HCT116 (cell line): ENCODE measurements around the gene IRX3. TPM values are rescaled to one million over a fixed set of nuclear protein-coding genes. Genes with fewer than 3 reads are reported as not detected.

Experiments
- ATAC-seq: fragments of 200-7000 bp; cut with Tn5 transposase; 2 replicates; pipeline ENCODE4 v1.9.1; 2020; ENCODE audit warnings: mild to moderate bottlenecking, moderate library complexity
- BruUV-seq: library from RNA; stranded (reverse); fragments of 400-500 nt; replicated peaks from 2 replicates; lab custom pipeline; 2021; lab: Mats Ljungman, UMichigan
- CTCF ChIA-PET: fragments of 300-600 bp; sonication (Branson Sonifier 250); formaldehyde crosslinking; loops from one replicate; lab custom pipeline; 2021; ENCODE audit warnings: antibody characterized with exemption; lab: Charles Lee
- POLR2A ChIA-PET: fragments of 300-600, 350-600 bp; sonication (Branson Sonifier 250); formaldehyde crosslinking; loops from one replicate; lab custom pipeline; 2021; ENCODE audit warnings: antibody characterized with exemption; lab: Charles Lee
- RAD21 ChIA-PET, 2 experiments: fragments of 300-600 bp; sonication (Branson Sonifier 250); formaldehyde crosslinking; loops; one replicate each; lab custom pipeline; 2023; ENCODE audit warnings: low total read pairs in 2 of 2; ENCODE audit not compliant: uncharacterized antibody in 2 of 2, unreplicated experiment in 2 of 2, low non-redundant PET in 1 of 2; lab: Charles Lee
- DNase-seq: peaks from one replicate; pipeline ENCODE4 v3.0.0-alpha.2; 2010; ENCODE audit warnings: low read depth, low spot score
- H2AFZ ChIP-seq: fragments of 200-600 bp; shearing (Covaris generic), sonication (generic); 2 replicates; pipeline ENCODE4 v1.6.1; 2017; ENCODE audit warnings: low read depth, mixed run types, mixed read lengths, antibody characterized with exemption, low read length; ENCODE audit not compliant: poor library complexity, severe bottlenecking
- H3K27ac ChIP-seq: 2 replicates; pipeline ENCODE4 v1.5.1; 2012; ENCODE audit warnings: low read depth, low read length
- H3K27me3 ChIP-seq: fragments of 200-600 bp; sonication (generic); 2 replicates; pipeline ENCODE4 v1.6.1; 2016; ENCODE audit warnings: mixed run types, low read length, mixed read lengths; ENCODE audit not compliant: insufficient read depth
- H3K36me3 ChIP-seq, 2 experiments: fragments of 200-500 bp in 1 of 2; fragments of 200-600 bp in 1 of 2; sonication (Bioruptor generic) in 1 of 2; sonication (generic) in 1 of 2; 2 replicates each; pipeline versions ENCODE4 v1.5.1 to v1.6.1; 2014 to 2016; ENCODE audit warnings: low read length in 2 of 2, inconsistent platforms in 1 of 2, mixed read lengths in 1 of 2, mixed run types in 1 of 2; ENCODE audit not compliant: insufficient read depth in 2 of 2, control insufficient read depth in 1 of 2
- H3K4me1 ChIP-seq, 2 experiments: fragments of 200-600 bp in 1 of 2; sonication (generic) in 1 of 2; 2 replicates each; pipeline versions ENCODE4 v1.5.1 to v1.6.1; 2012 to 2017; ENCODE audit warnings: low read length in 2 of 2, inconsistent platforms in 1 of 2, mild to moderate bottlenecking in 1 of 2, mixed read lengths in 1 of 2, mixed run types in 1 of 2, moderate library complexity in 1 of 2; ENCODE audit not compliant: insufficient read depth in 2 of 2, control insufficient read depth in 1 of 2
- H3K4me2 ChIP-seq: fragments of 200-600 bp; sonication (generic); 2 replicates; pipeline ENCODE4 v1.6.1; 2017; ENCODE audit warnings: mixed run types, low read length, mixed read lengths
- H3K4me3 ChIP-seq, 2 experiments: fragments of 200-600 bp in 1 of 2; sonication (generic) in 1 of 2; replicated peaks in 1 of 2; 2 replicates each; pipeline ENCODE4 v1.5.1; 2011 to 2016; ENCODE audit warnings: low read length in 2 of 2, control low read depth in 1 of 2, low read depth in 1 of 2, mild to moderate bottlenecking in 1 of 2, mixed read lengths in 1 of 2, mixed run types in 1 of 2
- H3K79me2 ChIP-seq: fragments of 200-600 bp; sonication (generic); 2 replicates; pipeline ENCODE4 v1.6.1; 2017; ENCODE audit warnings: mild to moderate bottlenecking, mixed run types, low read length, moderate library complexity, mixed read lengths; ENCODE audit not compliant: insufficient read depth
- H3K9ac ChIP-seq: fragments of 200-600 bp; sonication (generic); 2 replicates; pipeline ENCODE4 v1.6.1; 2016; ENCODE audit warnings: low read length, mixed read lengths
- H3K9me2 ChIP-seq: fragments of 200-600 bp; sonication (generic), shearing (Covaris generic); 2 replicates; pipeline ENCODE4 v1.6.1; 2017; ENCODE audit warnings: mixed run types, mild to moderate bottlenecking, moderate library complexity; ENCODE audit not compliant: insufficient read depth
- H3K9me3 ChIP-seq, 2 experiments: fragments of 200-500 bp in 1 of 2; fragments of 200-600 bp in 1 of 2; sonication (Bioruptor generic) in 1 of 2; sonication (generic) in 1 of 2; 2 replicates each; pipeline ENCODE4 v1.6.1; 2014 to 2017; ENCODE audit warnings: low read length in 2 of 2, mixed read lengths in 2 of 2, inconsistent platforms in 1 of 2, low read depth in 1 of 2, mild to moderate bottlenecking in 1 of 2, mixed run types in 1 of 2, moderate library complexity in 1 of 2; ENCODE audit not compliant: control insufficient read depth in 1 of 2, insufficient read depth in 1 of 2
- H4K20me1 ChIP-seq: fragments of 200-600 bp; sonication (generic), shearing (Covaris generic); 2 replicates; pipeline ENCODE4 v1.6.1; 2017; ENCODE audit warnings: mixed run types, mild to moderate bottlenecking, moderate library complexity; ENCODE audit not compliant: insufficient read depth
- CTCF ChIP-seq, 3 experiments: fragments of 200-600 bp in 1 of 3; sonication (generic) in 1 of 3; IDR thresholded peaks in 2 of 3; conservative IDR thresholded peaks in 1 of 3; 2 replicates each; pipeline ENCODE4 v1.5.1; 2012 to 2017; ENCODE audit warnings: low read depth in 2 of 3, low read length in 2 of 3, antibody characterized with exemption in 1 of 3, borderline replicate concordance in 1 of 3, control low read depth in 1 of 3, mild to moderate bottlenecking in 1 of 3, mixed read lengths in 1 of 3, mixed run types in 1 of 3, moderate library complexity in 1 of 3; ENCODE audit not compliant: insufficient read depth in 1 of 3
- ELF1 ChIP-seq: IDR thresholded peaks from 2 replicates; pipeline ENCODE4 v1.6.1; 2012; ENCODE audit warnings: low read depth, borderline replicate concordance
- MAX ChIP-seq: IDR thresholded peaks from 2 replicates; pipeline ENCODE4 v1.6.1; 2012
- POLR2AphosphoS5 ChIP-seq: IDR thresholded peaks from 2 replicates; pipeline ENCODE4 v1.6.1; 2011; ENCODE audit warnings: mild to moderate bottlenecking, low read depth, low read length, moderate library complexity
- REST ChIP-seq: IDR thresholded peaks from 2 replicates; pipeline ENCODE4 v1.6.1; 2012; ENCODE audit warnings: low read depth
- SRF ChIP-seq: IDR thresholded peaks from 2 replicates; pipeline ENCODE4 v1.6.1; 2012; ENCODE audit warnings: low read depth
- intact Hi-C: fragments of 100-400 bp; cut with micrococcal nuclease; formaldehyde crosslinking; loops from 2 replicates; pipeline ENCODE4 v1.10.0; 2022
- total RNA-seq: library from RNA; stranded (reverse); gene quantifications from one replicate; pipeline ENCODE4 v1.2.1, GENCODE V29; 2021; ENCODE audit not compliant: unreplicated experiment

IRX3 gene
- total RNA-seq, 1 experiment from 2014 or later, result 2.0 TPM

GRCh38 chr16:54290833-54291655 lies 4.5 kb upstream of the IRX3 start:
- ATAC-seq (no peak), DNase-seq (no peak)
- no TSS peak for BruUV-seq
- H3K4me3 ChIP-seq, result no peak overlapping the region
- RAD21 ChIA-PET, result no interaction called here
- H3K9ac ChIP-seq, result no peak overlapping the region
- no peaks in the 10 kb centered on the region for H3K9me2 ChIP-seq
- peaks cover 7 to 13% of the 10 kb centered on the region in 2 experiments; a peak in 3 of 4 replicates for H3K4me1 ChIP-seq
- H4K20me1 ChIP-seq, result no peaks in the 10 kb centered on the region
- CTCF ChIA-PET, result no interaction called here
- H3K36me3 ChIP-seq, result no peaks in the 10 kb centered on the region
- TF ChIP-seq SRF, result no peak
- no peak for TF ChIP-seq ELF1
- TF ChIP-seq CTCF (IDR thresholded peaks at IDR 0.05 in 2 of 3, conservative IDR thresholded peaks at IDR 0.05 in 1 of 3; ENCODE audit: borderline replicate concordance in 1 of 3, insufficient read depth in 1 of 3, low read depth in 2 of 3, low read length in 2 of 3), result no peak
- TF ChIP-seq REST, result no peak
- TF ChIP-seq POLR2AphosphoS5, result no peak
- no peak for TF ChIP-seq MAX
- no peaks in the 10 kb centered on the region for H3K79me2 ChIP-seq
- H3K27me3 ChIP-seq, result no peaks in the 10 kb centered on the region
- H3K4me2 ChIP-seq, result no peak overlapping the region
- no peaks in the 10 kb centered on the region for H3K9me3 ChIP-seq
- intact Hi-C loops, result loop anchor here (10.0 kb wide), 1 partner anchor 334 kb away; no protein-coding TSS in a partner anchor
- POLR2A ChIA-PET, result no interaction called here
- no peak overlapping the region for H2AFZ ChIP-seq
- no peak overlapping the region for H3K27ac ChIP-seq
